Measurements from ENCODE around the gene LRRC55.

Gene LRRC55

GRCh38 chr11:57230791-57231538 is 49.2 kb downstream of the LRRC55 start:
- H3K4me3 ChIP-seq (ENCODE audit: insufficient read depth, low read depth, low read length, poor library complexity, severe bottlenecking): no peak overlapping the region
- no peak for DNase-seq
- H3K4me1 ChIP-seq (ENCODE audit: control insufficient read depth, insufficient read depth, low read length, poor library complexity, severe bottlenecking): no peaks in the 10 kb centered on the region
- H3K27ac ChIP-seq (ENCODE audit: insufficient read depth, low read length, poor library complexity, severe bottlenecking): no peak overlapping the region
- no peaks in the 10 kb centered on the region for H3K36me3 ChIP-seq (ENCODE audit: control insufficient read depth, insufficient read depth, low read length)
- H3K9me3 ChIP-seq (ENCODE audit: control insufficient read depth, low read length): no peaks in the 10 kb centered on the region
- H3K27me3 ChIP-seq (replicated peaks; ENCODE audit: control insufficient read depth, insufficient read depth, low read length, poor library complexity, severe bottlenecking): no peaks in the 10 kb centered on the region

GRCh38 chr11:57231539-57232253 is 49.9 kb downstream of the LRRC55 start:
- Histone ChIP-seq H3K9me3 (ENCODE audit: control insufficient read depth, low read length) (no peaks in the 10 kb centered on the region), H3K27me3 (replicated peaks; ENCODE audit: control insufficient read depth, insufficient read depth, low read length, poor library complexity, severe bottlenecking) (no peaks in the 10 kb centered on the region), H3K36me3 (ENCODE audit: control insufficient read depth, insufficient read depth, low read length) (no peaks in the 10 kb centered on the region), H3K27ac (ENCODE audit: insufficient read depth, low read length, poor library complexity, severe bottlenecking) (no peak overlapping the region), H3K4me3 (ENCODE audit: insufficient read depth, low read depth, low read length, poor library complexity, severe bottlenecking) (no peak overlapping the region), H3K4me1 (ENCODE audit: control insufficient read depth, insufficient read depth, low read length, poor library complexity, severe bottlenecking) (no peaks in the 10 kb centered on the region)
- DNase-seq: no peak

- no peaks in the 10 kb centered on the region for H3K4me1 ChIP-seq (ENCODE audit: control insufficient read depth, insufficient read depth, low read length, poor library complexity, severe bottlenecking)
- H3K36me3 ChIP-seq (ENCODE audit: control insufficient read depth, insufficient read depth, low read length): no peaks in the 10 kb centered on the region
- no peak overlapping the region for H3K4me3 ChIP-seq (ENCODE audit: insufficient read depth, low read depth, low read length, poor library complexity, severe bottlenecking)
- H3K27ac ChIP-seq (ENCODE audit: insufficient read depth, low read length, poor library complexity, severe bottlenecking): no peak overlapping the region
- no peak for DNase-seq
- no peaks in the 10 kb centered on the region for H3K9me3 ChIP-seq (ENCODE audit: control insufficient read depth, low read length)
- no peaks in the 10 kb centered on the region for H3K27me3 ChIP-seq (replicated peaks; ENCODE audit: control insufficient read depth, insufficient read depth, low read length, poor library complexity, severe bottlenecking)
These were observed 51.9 kb downstream of the LRRC55 start for GRCh38 chr11:57233702-57234101.

- no peak for DNase-seq
- no peaks in the 10 kb centered on the region for H3K4me1 ChIP-seq (ENCODE audit: control insufficient read depth, insufficient read depth, low read length, poor library complexity, severe bottlenecking)
- H3K27me3 ChIP-seq (replicated peaks; ENCODE audit: control insufficient read depth, insufficient read depth, low read length, poor library complexity, severe bottlenecking): no peaks in the 10 kb centered on the region
- H3K27ac ChIP-seq (ENCODE audit: insufficient read depth, low read length, poor library complexity, severe bottlenecking): no peak overlapping the region
- H3K9me3 ChIP-seq (ENCODE audit: control insufficient read depth, low read length): no peaks in the 10 kb centered on the region
- H3K36me3 ChIP-seq (ENCODE audit: control insufficient read depth, insufficient read depth, low read length): no peaks in the 10 kb centered on the region
- no peak overlapping the region for H3K4me3 ChIP-seq (ENCODE audit: insufficient read depth, low read depth, low read length, poor library complexity, severe bottlenecking)
These were observed 54.3 kb downstream of the LRRC55 start for GRCh38 chr11:57235761-57236703.

GRCh38 chr11:57237204-57237681 is 55.5 kb downstream of the LRRC55 start, which contains the start of gene APLNR:
Gene APLNR, minus strand, starts transcription at chr11:57237250. Its CDS starts 246 bp downstream, at chr11:57237004.
- H3K27me3 ChIP-seq (replicated peaks; ENCODE audit: control insufficient read depth, insufficient read depth, low read length, poor library complexity, severe bottlenecking): no peaks in the 10 kb centered on the region
- no peak within 1 kb of the TSS for H3K27ac ChIP-seq (ENCODE audit: insufficient read depth, low read length, poor library complexity, severe bottlenecking)
- DNase-seq: no peak
- H3K4me3 ChIP-seq (ENCODE audit: insufficient read depth, low read depth, low read length, poor library complexity, severe bottlenecking): no peak within 1 kb of the TSS
- H3K9me3 ChIP-seq (ENCODE audit: control insufficient read depth, low read length): no peaks in the 10 kb centered on the region
- no peaks in the 10 kb centered on the region for H3K36me3 ChIP-seq (ENCODE audit: control insufficient read depth, insufficient read depth, low read length)
- no peaks in the 10 kb centered on the region for H3K4me1 ChIP-seq (ENCODE audit: control insufficient read depth, insufficient read depth, low read length, poor library complexity, severe bottlenecking)

- H3K4me1 ChIP-seq (ENCODE audit: control insufficient read depth, insufficient read depth, low read length, poor library complexity, severe bottlenecking): no peaks in the 10 kb centered on the region
- no peak overlapping the region for H3K27ac ChIP-seq (ENCODE audit: insufficient read depth, low read length, poor library complexity, severe bottlenecking)
- no peak overlapping the region for H3K4me3 ChIP-seq (ENCODE audit: insufficient read depth, low read depth, low read length, poor library complexity, severe bottlenecking)
- H3K36me3 ChIP-seq (ENCODE audit: control insufficient read depth, insufficient read depth, low read length): no peaks in the 10 kb centered on the region
- H3K27me3 ChIP-seq (replicated peaks; ENCODE audit: control insufficient read depth, insufficient read depth, low read length, poor library complexity, severe bottlenecking): no peaks in the 10 kb centered on the region
- no peaks in the 10 kb centered on the region for H3K9me3 ChIP-seq (ENCODE audit: control insufficient read depth, low read length)
- DNase-seq: no peak
These were observed 57.6 kb downstream of the LRRC55 start for GRCh38 chr11:57239348-57239747.

- H3K36me3 ChIP-seq (ENCODE audit: control insufficient read depth, insufficient read depth, low read length): no peaks in the 10 kb centered on the region
- no peak for DNase-seq
- no peak overlapping the region for H3K27ac ChIP-seq (ENCODE audit: insufficient read depth, low read length, poor library complexity, severe bottlenecking)
- no peaks in the 10 kb centered on the region for H3K27me3 ChIP-seq (replicated peaks; ENCODE audit: control insufficient read depth, insufficient read depth, low read length, poor library complexity, severe bottlenecking)
- H3K4me3 ChIP-seq (ENCODE audit: insufficient read depth, low read depth, low read length, poor library complexity, severe bottlenecking): no peak overlapping the region
- H3K9me3 ChIP-seq (ENCODE audit: control insufficient read depth, low read length): no peaks in the 10 kb centered on the region
- no peaks in the 10 kb centered on the region for H3K4me1 ChIP-seq (ENCODE audit: control insufficient read depth, insufficient read depth, low read length, poor library complexity, severe bottlenecking)
These were observed 58.3 kb downstream of the LRRC55 start for GRCh38 chr11:57240007-57240406.

GRCh38 chr11:57240757-57241156 is 59.0 kb downstream of the LRRC55 start:
- no peak for DNase-seq
- Histone ChIP-seq H3K27ac (ENCODE audit: insufficient read depth, low read length, poor library complexity, severe bottlenecking) (no peak overlapping the region), H3K27me3 (replicated peaks; ENCODE audit: control insufficient read depth, insufficient read depth, low read length, poor library complexity, severe bottlenecking) (no peaks in the 10 kb centered on the region), H3K36me3 (ENCODE audit: control insufficient read depth, insufficient read depth, low read length) (no peaks in the 10 kb centered on the region), H3K4me3 (ENCODE audit: insufficient read depth, low read depth, low read length, poor library complexity, severe bottlenecking) (no peak overlapping the region), H3K4me1 (ENCODE audit: control insufficient read depth, insufficient read depth, low read length, poor library complexity, severe bottlenecking) (no peaks in the 10 kb centered on the region), H3K9me3 (ENCODE audit: control insufficient read depth, low read length) (no peaks in the 10 kb centered on the region)
